GM12878 (cell line): Measurements from ENCODE around the gene RHBDF2. TPM values are rescaled to one million over a fixed set of nuclear protein-coding genes. Genes with fewer than 3 reads are reported as not detected.

Experiments used
- ATAC-seq: fragments of 200-7000 bp; cut with Tn5 transposase; 3 replicates; pipeline ENCODE4 v1.9.1; 2020; ENCODE audit warnings: mild to moderate bottlenecking, moderate library complexity
- BruUV-seq: library from RNA; stranded (reverse); fragments of 400-500 nt; replicated peaks from 2 replicates; lab custom pipeline; 2021; lab: Mats Ljungman, UMichigan
- CTCF ChIA-PET: fragments of 300-600 bp; sonication (Branson Sonifier 250); formaldehyde crosslinking; extraction: SDS; loops from one replicate; lab custom pipeline; 2021; ENCODE audit warnings: inconsistent platforms; lab: Yijun Ruan, JAX
- POLR2A ChIA-PET: fragments of 350-600 bp; formaldehyde crosslinking; extraction: SDS; loops from one replicate; lab custom pipeline; 2021; ENCODE audit warnings: inconsistent platforms; lab: Charles Lee
- RAD21 ChIA-PET: fragments of 300-600 bp; sonication (Branson Sonifier 250); formaldehyde crosslinking; loops from one replicate; lab custom pipeline; 2023; ENCODE audit warnings: antibody characterized with exemption; ENCODE audit not compliant: unreplicated experiment; lab: Charles Lee
- SMC1A ChIA-PET: fragments of 300-600 bp; sonication (Branson Sonifier 250); formaldehyde crosslinking; loops from one replicate; lab custom pipeline; 2023; ENCODE audit not compliant: unreplicated experiment, uncharacterized antibody; lab: Charles Lee
- DNase-seq: peaks from one replicate; pipeline ENCODE4 v3.0.0-alpha.2; 2011; ENCODE audit warnings: low read depth, low spot score
- FAIRE-seq: peaks from 3 replicates; lab custom pipeline; 2011; peaks lifted over from hg19 to GRCh38; lab: Jason Lieb, UNC
- H2AFZ ChIP-seq: 2 replicates; pipeline ENCODE4 v1.6.0; 2011; ENCODE audit warnings: low read depth, low read length, control low read depth; ENCODE audit not compliant: control insufficient read depth
- H3K27ac ChIP-seq: 2 replicates; pipeline ENCODE4 v1.5.1; 2011; ENCODE audit warnings: control low read depth; ENCODE audit not compliant: control insufficient read depth, insufficient read depth
- H3K27me3 ChIP-seq, 2 experiments: replicated peaks in 1 of 2; 2 replicates each; pipeline versions ENCODE4 v1.6.0 to v1.6.1; 2011; ENCODE audit warnings: low read length in 1 of 2; ENCODE audit not compliant: control insufficient read depth in 2 of 2, insufficient read depth in 2 of 2
- H3K36me3 ChIP-seq, 2 experiments: 2 replicates each; pipeline ENCODE4 v1.5.1; 2011; ENCODE audit warnings: low read length in 1 of 2; ENCODE audit not compliant: control insufficient read depth in 2 of 2, insufficient read depth in 2 of 2
- H3K4me1 ChIP-seq: 2 replicates; pipeline ENCODE4 v1.6.1; 2011; ENCODE audit warnings: mild to moderate bottlenecking, low read length, moderate library complexity, mixed read lengths; ENCODE audit not compliant: control insufficient read depth, insufficient read depth
- H3K4me2 ChIP-seq: 2 replicates; pipeline ENCODE4 v1.6.0; 2011; ENCODE audit warnings: control low read depth; ENCODE audit not compliant: control insufficient read depth, insufficient read depth
- H3K4me3 ChIP-seq: fragments of 200-600 bp; sonication (generic); 2 replicates; pipeline ENCODE4 v1.5.1; 2016
- H3K79me2 ChIP-seq: 2 replicates; pipeline ENCODE4 v1.6.0; 2011; ENCODE audit warnings: low read length; ENCODE audit not compliant: control insufficient read depth, insufficient read depth
- H3K9ac ChIP-seq: 2 replicates; pipeline ENCODE4 v1.8.0; 2011; ENCODE audit warnings: low read length, control low read depth, mixed read lengths; ENCODE audit not compliant: control insufficient read depth, insufficient read depth
- H3K9me3 ChIP-seq: replicated peaks from 3 replicates; pipeline ENCODE4 v1.5.1; 2011; ENCODE audit warnings: mild to moderate bottlenecking, low read length; ENCODE audit not compliant: control insufficient read depth, insufficient read depth
- H4K20me1 ChIP-seq: 2 replicates; pipeline ENCODE4 v1.6.0; 2011; ENCODE audit not compliant: control insufficient read depth, insufficient read depth
- CTCF ChIP-seq, 3 experiments: IDR thresholded peaks in 2 of 3; conservative IDR thresholded peaks in 1 of 3; 2 replicates each; pipeline ENCODE4 v1.5.1; 2011; ENCODE audit warnings: low read depth in 3 of 3, low read length in 3 of 3, mild to moderate bottlenecking in 3 of 3, control low read depth in 2 of 3, moderate library complexity in 2 of 3, inconsistent platforms in 1 of 3, mixed read lengths in 1 of 3; ENCODE audit not compliant: control insufficient read depth in 2 of 3, insufficient read depth in 1 of 3; ENCODE audit errors: extremely low read depth in 1 of 3
- RCOR1 ChIP-seq: conservative IDR thresholded peaks from 2 replicates; pipeline ENCODE4 v1.6.1; 2012; ENCODE audit warnings: low read depth, low read length, improper control_type of control experiment
- WGBS: methylation state at CpG from one replicate; pipeline ENCODE4 v1.1.6; 2016; ENCODE audit warnings: low lambda C conversion rate; ENCODE audit not compliant: insufficient replicate concordance, insufficient coverage; ENCODE audit errors: missing lambda C conversion rate; 5-methylcytosine and 5-hydroxymethylcytosine counted together
- in situ Hi-C: fragments of 300-500 bp; cut with MboI; formaldehyde crosslinking; loops from 9 replicates; pipeline ENCODE4 v1.14.3; 2018; ENCODE audit warnings: mixed read lengths
- intact Hi-C: fragments of 100-400 bp; cut with micrococcal nuclease; formaldehyde crosslinking; loops from one replicate; pipeline ENCODE4 v1.14.2; 2022; ENCODE audit not compliant: unreplicated experiment
- polyA plus RNA-seq, 11 experiments: library from polyadenylated mRNA; depleted of rRNA in 4 of 11; unstranded in 6 of 11; stranded (reverse) in 5 of 11; fragments of >200 nt; fragmentation: Nextera tagmentation in 4 of 11; fragmentation: Illumina TruSeq in 1 of 11; extraction: Ambion mirVana in 4 of 11; extraction: Trizol in 1 of 11; gene quantifications; 1 replicate in 1 of 11; 2 replicates in 10 of 11; pipeline versions ENCODE4 v1.2.1 to v1.2.3, GENCODE V29; 2011 to 2016; ENCODE audit warnings: inconsistent platforms in 2 of 11, missing spikeins in 2 of 11, low read depth in 1 of 11
- total RNA-seq, 4 experiments: library from RNA; depleted of rRNA in 3 of 4; stranded (reverse); fragments of >200 nt in 3 of 4; fragmentation: Illumina TruSeq in 1 of 4; extraction: Trizol in 1 of 4; gene quantifications; 2 replicates each; pipeline versions ENCODE4 v1.2.1 to v1.2.3, GENCODE V29; 2013 to 2021

RHBDF2 gene
- total and polyA plus RNA-seq, 10 of the 15 experiments (the other 5 are each of a cell fraction or from before 2014, with no cell fraction given) = 0.97 to 43.0 (median 18.7) TPM

DNA sequence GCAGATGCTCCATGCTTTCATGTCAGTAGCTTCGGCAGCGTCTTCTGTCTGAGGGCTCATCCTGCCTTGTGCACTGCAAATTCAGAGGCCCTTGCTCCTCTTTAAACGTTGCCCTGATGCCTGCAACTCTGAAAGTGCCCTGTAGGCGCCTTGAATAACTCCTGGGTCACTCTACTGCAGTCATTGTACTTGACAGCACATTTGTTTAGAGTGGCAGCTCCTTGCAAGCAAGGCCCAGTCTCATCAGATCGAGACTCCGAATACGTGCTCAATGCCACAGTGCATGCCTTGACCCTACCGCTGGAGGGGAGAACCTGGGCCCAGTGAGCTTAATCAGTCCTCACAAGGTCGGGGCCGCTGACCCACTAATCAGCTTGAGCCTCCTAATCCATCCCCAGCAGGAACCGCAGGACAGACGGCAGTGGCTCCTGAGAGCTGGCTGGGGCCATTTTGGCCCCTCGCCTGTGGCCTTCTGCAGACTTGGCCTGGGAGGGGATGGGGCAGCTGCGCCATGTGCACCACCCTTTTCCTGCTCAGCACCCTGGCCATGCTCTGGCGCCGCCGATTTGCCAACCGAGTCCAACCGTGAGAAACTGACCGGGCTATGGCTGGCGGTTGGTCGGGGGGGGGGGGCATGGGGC, 38.5 kb upstream of the RHBDF2 start, which contains the start of gene PRCD:
TSS of gene PRCD (plus strand) at position 414 of the 641 bp plus-strand sequence. CDS start at position 512, 98 bp downstream.
- in situ Hi-C loops = no loop called here
- H3K9ac ChIP-seq = no peak within 1 kb of the TSS

More for the DNA sequence above, 38.5 kb upstream of the RHBDF2 start, which contains the start of gene PRCD:
- Histone ChIP-seq H3K4me1 (no peaks in the 10 kb centered on the region), H2AFZ (no peak within 1 kb of the TSS), H3K4me3 (no peak within 1 kb of the TSS), H3K79me2 (no peaks in the 10 kb centered on the region), H3K27ac (no peak within 1 kb of the TSS), H3K9me3 (no peaks in the 10 kb centered on the region), H4K20me1 (no peaks in the 10 kb centered on the region), H3K4me2 (no peak within 1 kb of the TSS), H3K27me3 (peaks cover 5 to 9% of the 10 kb centered on the region in 2 experiments), H3K36me3 (no peaks in the 10 kb centered on the region)
- intact Hi-C loops = no loop called here
- no peak for FAIRE-seq
- ChIA-PET SMC1A (no interaction called here), RAD21 (interaction anchor here (1.4 kb wide), 1 partner anchor 12 kb away, joined by 4 read pairs; no protein-coding TSS in a partner anchor), POLR2A (no interaction called here), CTCF (interaction anchor here (1.6 kb wide), 1 partner anchor 11 kb away, joined by 6 read pairs; no protein-coding TSS in a partner anchor)
- ATAC-seq = peak; percentile 34; the same call in 1 of the 3 replicates
- no TSS peak for BruUV-seq
- 52% methylated on average over 18 of the region's 22 CpGs for WGBS
- TF ChIP-seq RCOR1 (no peak), CTCF (IDR thresholded peaks at IDR 0.05 in 2 of 3, conservative IDR thresholded peaks at IDR 0.05 in 1 of 3; ENCODE audit: control insufficient read depth in 2 of 3, extremely low read depth in 1 of 3, insufficient read depth in 1 of 3, low read depth in 3 of 3, low read length in 3 of 3) (0 out of 6 replicates have a peak, but pooled peaks of 1 of the 3 experiments have one; percentile 5)
- no peak for DNase-seq
